Dendritic cell treated with granulocyte-macrophage colony-stimulating factor and Interleukin-4, amounts not matched to agents 40 ng/mL and 50 ng/mL, for 4 days (primary cell): ENCODE measurements around the gene TMEM209.
"Not testable (repeated sequence)": the region's sequence is repeated elsewhere in the genome, so short reads cannot be mapped to it uniquely, and the experiment has no call there.

Experiments
- H3K27ac Mint-ChIP-seq: one replicate; pipeline ENCODE4 v1.8.0; 2022; ENCODE audit warnings: mild to moderate bottlenecking, mixed read lengths
- H3K27me3 Mint-ChIP-seq: one replicate; pipeline ENCODE4 v1.8.0; 2022; ENCODE audit warnings: mild to moderate bottlenecking, mixed read lengths
- H3K36me3 Mint-ChIP-seq: one replicate; pipeline ENCODE4 v1.8.0; 2022; ENCODE audit warnings: low read depth, mixed read lengths
- H3K4me1 Mint-ChIP-seq: one replicate; pipeline ENCODE4 v1.8.0; 2022; ENCODE audit warnings: low read depth, mixed read lengths
- H3K4me3 Mint-ChIP-seq: one replicate; pipeline ENCODE4 v1.8.0; 2022; ENCODE audit warnings: mild to moderate bottlenecking, moderate library complexity, mixed read lengths
- H3K9me3 Mint-ChIP-seq: one replicate; pipeline ENCODE4 v1.8.0; 2022; ENCODE audit warnings: mixed read lengths
- intact Hi-C: fragments of 100-400 bp; cut with micrococcal nuclease; formaldehyde crosslinking; loops from one replicate; pipeline ENCODE4 v1.15.0; 2022

TMEM209 gene

GRCh38 chr7:130207033-130207432, 1.8 kb upstream of the TMEM209 start:
- intact Hi-C loops, result no loop called here
- Mint-ChIP-seq H3K4me3 (no peak overlapping the region), H3K4me1 (peaks cover 5% of the 10 kb centered on the region), H3K9me3 (no peaks in the 10 kb centered on the region), H3K36me3 (peaks cover 23% of the 10 kb centered on the region), H3K27ac (no peak overlapping the region), H3K27me3 (no peaks in the 10 kb centered on the region)

GRCh38 chr7:130201796-130202195, 3.4 kb downstream of the TMEM209 start:
- H3K9me3 Mint-ChIP-seq, result no peaks in the 10 kb centered on the region
- no peak overlapping the region for H3K4me3 Mint-ChIP-seq
- no peak overlapping the region for H3K27ac Mint-ChIP-seq
- intact Hi-C loops, result no loop called here
- no peaks in the 10 kb centered on the region for H3K27me3 Mint-ChIP-seq
- H3K36me3 Mint-ChIP-seq, result peaks cover 64% of the 10 kb centered on the region
- no peaks in the 10 kb centered on the region for H3K4me1 Mint-ChIP-seq

GRCh38 chr7:130197094-130197493, 8.1 kb downstream of the TMEM209 start:
- intact Hi-C loops, result no loop called here
- Mint-ChIP-seq H3K4me1 (no peaks in the 10 kb centered on the region), H3K27ac (no peak overlapping the region), H3K9me3 (no peaks in the 10 kb centered on the region), H3K4me3 (no peak overlapping the region), H3K36me3 (peaks cover 67% of the 10 kb centered on the region), H3K27me3 (no peaks in the 10 kb centered on the region)

- intact Hi-C loops, result no loop called here
- Mint-ChIP-seq H3K27me3 (no peaks in the 10 kb centered on the region), H3K4me1 (no peaks in the 10 kb centered on the region), H3K9me3 (no peaks in the 10 kb centered on the region), H3K36me3 (peaks cover 67% of the 10 kb centered on the region), H3K27ac (no peak overlapping the region), H3K4me3 (no peak overlapping the region)
These were observed 8.7 kb downstream of the TMEM209 start for GRCh38 chr7:130196476-130196875.

GRCh38 chr7:130195396-130195795, 9.8 kb downstream of the TMEM209 start:
- no peaks in the 10 kb centered on the region for H3K9me3 Mint-ChIP-seq
- H3K27me3 Mint-ChIP-seq, result no peaks in the 10 kb centered on the region
- H3K27ac Mint-ChIP-seq, result no peak overlapping the region
- H3K36me3 Mint-ChIP-seq, result peaks cover 66% of the 10 kb centered on the region
- intact Hi-C loops, result no loop called here
- H3K4me1 Mint-ChIP-seq, result no peaks in the 10 kb centered on the region
- H3K4me3 Mint-ChIP-seq, result no peak overlapping the region

GRCh38 chr7:130191791-130192190, 13.4 kb downstream of the TMEM209 start:
- H3K36me3 Mint-ChIP-seq, result peaks cover 70% of the 10 kb centered on the region
- intact Hi-C loops, result no loop called here
- no peaks in the 10 kb centered on the region for H3K27me3 Mint-ChIP-seq
- H3K27ac Mint-ChIP-seq, result no peak overlapping the region
- no peaks in the 10 kb centered on the region for H3K9me3 Mint-ChIP-seq
- H3K4me3 Mint-ChIP-seq, result no peak overlapping the region
- H3K4me1 Mint-ChIP-seq, result no peaks in the 10 kb centered on the region

- intact Hi-C loops, result no loop called here
- H3K4me1 Mint-ChIP-seq, result no peaks in the 10 kb centered on the region
- H3K27ac Mint-ChIP-seq, result no peak overlapping the region
- no peaks in the 10 kb centered on the region for H3K9me3 Mint-ChIP-seq
- no peak overlapping the region for H3K4me3 Mint-ChIP-seq
- H3K36me3 Mint-ChIP-seq, result peaks cover 68% of the 10 kb centered on the region
- H3K27me3 Mint-ChIP-seq, result no peaks in the 10 kb centered on the region
These were observed 15.9 kb downstream of the TMEM209 start for GRCh38 chr7:130189343-130189742.

- intact Hi-C loops, result no loop called here
- H3K9me3 Mint-ChIP-seq, result no peaks in the 10 kb centered on the region
- H3K27ac Mint-ChIP-seq, result no peak overlapping the region
- H3K4me1 Mint-ChIP-seq, result no peaks in the 10 kb centered on the region
- peaks cover 63% of the 10 kb centered on the region for H3K36me3 Mint-ChIP-seq
- H3K4me3 Mint-ChIP-seq, result no peak overlapping the region
- H3K27me3 Mint-ChIP-seq, result no peaks in the 10 kb centered on the region
These were observed 17.8 kb downstream of the TMEM209 start for GRCh38 chr7:130187360-130187759.

- H3K9me3 Mint-ChIP-seq, intact Hi-C loops: not testable (repeated sequence)
These were observed 20.9 kb downstream of the TMEM209 start for GRCh38 chr7:130184349-130184748.

GRCh38 chr7:130182990-130183389, 22.2 kb downstream of the TMEM209 start:
- Mint-ChIP-seq H3K9me3 (no peaks in the 10 kb centered on the region), H3K27ac (no peak overlapping the region), H3K4me1 (no peaks in the 10 kb centered on the region), H3K4me3 (no peak overlapping the region), H3K36me3 (peaks cover 64% of the 10 kb centered on the region), H3K27me3 (no peaks in the 10 kb centered on the region)
- intact Hi-C loops, result no loop called here

More at GRCh38 chr7:130184349-130184748, 20.9 kb downstream of the TMEM209 start:
- not testable (repeated sequence) for H3K27me3 Mint-ChIP-seq, H3K4me3 Mint-ChIP-seq, H3K27ac Mint-ChIP-seq, H3K4me1 Mint-ChIP-seq
- H3K36me3 Mint-ChIP-seq, result peaks cover 63% of the 10 kb centered on the region

- H3K4me3 Mint-ChIP-seq, result no peak overlapping the region
- H3K4me1 Mint-ChIP-seq, result no peaks in the 10 kb centered on the region
- H3K9me3 Mint-ChIP-seq, result no peaks in the 10 kb centered on the region
- intact Hi-C loops, result no loop called here
- H3K27me3 Mint-ChIP-seq, result no peaks in the 10 kb centered on the region
- H3K36me3 Mint-ChIP-seq, result peaks cover 62% of the 10 kb centered on the region
- no peak overlapping the region for H3K27ac Mint-ChIP-seq
These were observed 24.0 kb downstream of the TMEM209 start for GRCh38 chr7:130181263-130181605.

GRCh38 chr7:130180571-130181262, 24.5 kb downstream of the TMEM209 start:
- intact Hi-C loops, result no loop called here

GRCh38 chr7:130179631-130180030, 25.6 kb downstream of the TMEM209 start:
- no peaks in the 10 kb centered on the region for H3K4me1 Mint-ChIP-seq
- intact Hi-C loops, result no loop called here
- no peaks in the 10 kb centered on the region for H3K9me3 Mint-ChIP-seq
- no peak overlapping the region for H3K27ac Mint-ChIP-seq
- peaks cover 68% of the 10 kb centered on the region for H3K36me3 Mint-ChIP-seq
- H3K27me3 Mint-ChIP-seq, result no peaks in the 10 kb centered on the region
- H3K4me3 Mint-ChIP-seq, result no peak overlapping the region

More at GRCh38 chr7:130180571-130181262, 24.5 kb downstream of the TMEM209 start:
- no peaks in the 10 kb centered on the region for H3K4me1 Mint-ChIP-seq
- H3K4me3 Mint-ChIP-seq, result no peak overlapping the region
- no peaks in the 10 kb centered on the region for H3K9me3 Mint-ChIP-seq
- no peak overlapping the region for H3K27ac Mint-ChIP-seq
- H3K36me3 Mint-ChIP-seq, result peaks cover 63% of the 10 kb centered on the region
- no peaks in the 10 kb centered on the region for H3K27me3 Mint-ChIP-seq

GRCh38 chr7:130178251-130178650, 27.0 kb downstream of the TMEM209 start:
- Mint-ChIP-seq H3K36me3 (peaks cover 74% of the 10 kb centered on the region), H3K27ac (no peak overlapping the region), H3K9me3 (no peaks in the 10 kb centered on the region), H3K27me3 (no peaks in the 10 kb centered on the region), H3K4me3 (no peak overlapping the region), H3K4me1 (no peaks in the 10 kb centered on the region)
- intact Hi-C loops, result no loop called here

- intact Hi-C loops, result no loop called here
- Mint-ChIP-seq H3K4me1 (no peaks in the 10 kb centered on the region), H3K36me3 (peaks cover 80% of the 10 kb centered on the region), H3K27ac (no peak overlapping the region), H3K9me3 (no peaks in the 10 kb centered on the region), H3K4me3 (no peak overlapping the region), H3K27me3 (no peaks in the 10 kb centered on the region)
These were observed 30.8 kb downstream of the TMEM209 start for GRCh38 chr7:130174237-130174959.
